Stimulated activated CD4-positive, alpha-beta T cell treated with anti-CD3 and anti-CD28 coated beads, Interleukin-15, amount 100 ng/mL, for 1 hour (primary cell): ENCODE data around the gene PDCD1LG2.
"Not testable (repeated sequence)": the region's sequence is repeated elsewhere in the genome, so short reads cannot be mapped to it uniquely, and the experiment has no call there.

Experiments used
- DNase-seq, 2 donors: peaks; one replicate each; pipeline ENCODE4 v3.0.0-alpha.2; 2020; ENCODE audit warnings: low read depth in 1 of 2, low spot score in 1 of 2

PDCD1LG2 gene

GRCh38 chr9:5493679-5494511, 16.4 kb upstream of the PDCD1LG2 start:
- DNase-seq, result no peak

DNA sequence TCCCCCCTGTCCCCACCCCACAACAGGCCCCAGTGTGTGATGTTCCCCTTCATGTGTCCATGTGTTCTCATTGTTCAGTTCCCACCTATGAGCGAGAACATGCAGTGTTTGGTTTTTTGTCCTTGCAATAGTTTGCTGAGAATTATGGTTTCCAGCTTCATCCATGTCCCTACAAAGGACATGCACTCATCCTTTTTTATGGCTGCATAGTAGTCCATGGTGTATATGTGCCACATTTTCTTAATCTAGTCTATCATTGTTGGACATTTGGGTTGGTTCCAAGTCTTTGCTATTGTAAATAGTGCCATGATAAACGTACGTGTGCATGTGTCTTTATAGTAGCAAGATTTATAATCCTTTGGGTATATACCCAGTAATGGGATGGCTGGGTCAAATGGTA, 15.6 kb upstream of the PDCD1LG2 start:
- DNase-seq, result not testable (repeated sequence)

GRCh38 chr9:5499157-5499556, 11.2 kb upstream of the PDCD1LG2 start:
- DNase-seq, result no peak

GRCh38 chr9:5499889-5500398, 10.4 kb upstream of the PDCD1LG2 start:
- DNase-seq, result no peak

GRCh38 chr9:5500441-5501235, 9.7 kb upstream of the PDCD1LG2 start:
- DNase-seq, result no peak

- no peak for DNase-seq
These were observed 7.8 kb upstream of the PDCD1LG2 start for GRCh38 chr9:5502553-5502952.

DNA sequence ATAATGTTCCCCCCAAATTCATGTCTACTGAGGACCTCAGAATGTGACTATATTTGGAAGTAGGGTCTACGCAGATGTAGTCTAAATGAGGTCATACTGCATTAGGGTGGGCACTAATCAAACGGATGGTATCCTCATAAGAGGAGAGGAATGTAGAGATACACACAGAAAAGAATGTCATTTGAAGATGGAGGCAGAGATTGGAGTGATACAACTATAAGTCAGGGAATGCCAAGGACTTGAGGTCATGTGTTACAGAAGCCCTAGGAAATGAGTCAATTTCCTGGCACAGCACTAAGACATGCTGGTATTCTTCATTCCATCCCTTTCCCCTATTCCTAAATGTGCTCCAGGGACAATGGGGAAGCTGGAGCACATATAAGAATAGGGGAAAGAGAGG, 758 bp upstream of the PDCD1LG2 start:
- DNase-seq, result no peak

DNA sequence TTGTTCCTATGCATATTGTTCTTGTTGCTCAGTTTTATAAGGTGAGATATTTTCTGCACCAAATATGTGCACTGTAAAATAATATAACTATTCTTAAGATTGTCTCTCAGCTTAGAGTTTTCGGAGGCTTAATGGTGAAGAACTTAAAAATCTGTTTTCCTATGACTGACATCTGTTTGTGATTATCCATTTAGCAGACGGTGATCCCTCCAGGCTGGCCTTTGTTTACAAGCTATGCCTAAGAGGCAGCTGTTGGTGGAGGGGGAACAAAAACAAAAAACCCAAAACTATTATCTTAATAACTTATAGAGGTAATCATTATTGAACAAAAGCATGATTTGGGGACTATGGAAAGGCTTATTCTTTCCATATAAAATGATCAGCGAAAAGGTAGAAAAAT, 658 bp downstream of the PDCD1LG2 start:
- no peak for DNase-seq

DNA sequence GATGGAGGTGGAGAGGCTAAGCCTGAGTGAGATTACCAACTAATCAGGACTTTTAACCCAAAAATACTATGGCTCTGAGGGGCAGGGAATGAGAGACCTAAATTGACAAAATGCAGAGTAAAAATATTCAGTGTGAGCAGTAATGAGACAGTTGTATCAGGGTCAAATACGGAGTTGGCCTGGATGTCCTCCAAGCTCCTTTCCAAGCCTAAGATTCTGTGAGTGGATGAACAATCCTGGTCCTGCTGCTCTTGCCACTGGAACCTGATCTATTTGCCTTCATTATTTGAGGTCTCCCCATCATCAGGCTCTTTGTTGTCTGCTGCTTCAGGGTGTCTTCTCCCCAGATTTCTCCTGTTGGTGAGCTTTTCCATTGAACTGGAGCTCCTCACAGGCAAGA, 1.1 kb downstream of the PDCD1LG2 start:
- no peak for DNase-seq

DNA sequence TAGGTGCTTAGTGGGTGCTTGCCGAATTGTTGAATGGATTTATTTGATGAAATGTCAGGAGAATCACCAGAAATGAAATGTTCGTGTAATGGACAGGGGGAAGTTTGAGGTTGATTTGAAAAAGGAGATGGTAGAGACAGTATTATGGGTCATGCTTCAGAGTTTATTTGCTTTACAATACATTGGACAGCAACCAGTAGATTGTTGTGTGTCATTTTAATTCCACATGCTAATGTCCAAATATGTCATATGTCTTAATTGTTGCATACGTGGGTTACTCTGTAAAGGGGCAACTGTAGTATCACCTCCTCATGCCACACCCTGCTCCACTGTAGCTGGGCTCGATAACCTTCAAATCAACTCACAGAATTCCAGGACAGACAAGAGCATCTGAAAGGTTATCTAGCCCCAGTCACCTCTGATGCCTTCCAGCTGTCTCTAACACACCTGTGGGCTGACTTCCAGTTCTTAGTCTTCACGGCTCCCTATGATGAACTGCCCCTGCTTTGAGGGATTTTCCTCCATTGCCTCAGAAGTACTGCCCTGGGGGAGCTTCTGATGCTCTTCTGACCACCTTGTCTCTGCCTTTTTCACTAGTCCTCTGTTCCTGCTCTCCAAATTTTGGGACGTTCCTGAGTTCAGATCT, 1.7 kb downstream of the PDCD1LG2 start:
- DNase-seq, result no peak

- DNase-seq, result no peak
These were observed 2.5 kb downstream of the PDCD1LG2 start for GRCh38 chr9:5512658-5513452.

GRCh38 chr9:5513966-5514616, 3.8 kb downstream of the PDCD1LG2 start:
- DNase-seq, result no peak

DNA sequence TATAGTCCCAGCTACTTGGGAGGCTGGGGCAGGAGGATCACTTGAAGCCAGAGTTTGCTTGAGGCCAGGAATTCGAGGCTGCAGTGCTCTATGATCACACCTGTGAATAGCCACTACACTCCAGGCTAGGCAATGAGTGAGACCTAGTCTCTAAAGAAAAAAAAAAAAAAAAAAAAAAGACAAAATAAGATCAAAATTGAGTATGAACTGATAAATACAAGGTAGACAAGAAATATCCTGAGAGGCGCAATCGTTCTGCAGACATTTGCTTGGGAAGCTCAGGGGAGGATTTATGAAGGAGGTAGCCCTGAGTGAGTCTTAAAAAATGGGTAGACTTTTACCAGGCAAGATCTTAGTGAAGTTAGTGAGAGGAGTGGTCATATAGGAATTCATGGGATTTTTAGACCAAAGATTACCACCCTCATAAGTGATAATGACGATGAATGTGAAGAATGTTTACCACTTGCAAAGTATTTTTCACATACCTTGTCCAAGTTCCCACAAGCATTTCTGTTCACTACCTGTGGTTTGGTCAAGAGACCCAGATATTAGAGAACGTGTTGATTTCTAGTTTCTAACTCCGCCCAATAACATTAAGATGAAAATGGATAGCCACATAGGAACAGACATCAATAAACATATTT, 4.4 kb downstream of the PDCD1LG2 start:
- DNase-seq, result no peak

DNA sequence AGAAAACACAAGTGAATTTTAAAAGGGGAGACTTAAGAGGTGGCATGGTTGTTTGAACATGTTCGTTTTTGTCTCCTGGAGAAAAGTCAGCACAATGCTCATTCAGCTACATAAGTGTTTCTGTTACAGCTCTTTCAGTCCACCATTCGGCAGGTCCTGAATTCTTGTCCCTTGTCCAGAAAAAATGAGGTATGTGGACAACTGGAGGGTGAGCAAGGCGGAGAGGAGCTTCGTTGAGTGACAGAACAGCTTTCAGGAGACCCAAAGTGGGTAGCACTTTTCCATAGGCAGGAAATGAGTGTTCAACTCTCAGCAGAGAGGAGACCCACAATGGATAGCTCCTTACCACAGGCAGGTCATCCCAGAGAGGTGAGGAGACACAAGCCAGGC, 4.9 kb downstream of the PDCD1LG2 start:
- DNase-seq, result no peak

DNA sequence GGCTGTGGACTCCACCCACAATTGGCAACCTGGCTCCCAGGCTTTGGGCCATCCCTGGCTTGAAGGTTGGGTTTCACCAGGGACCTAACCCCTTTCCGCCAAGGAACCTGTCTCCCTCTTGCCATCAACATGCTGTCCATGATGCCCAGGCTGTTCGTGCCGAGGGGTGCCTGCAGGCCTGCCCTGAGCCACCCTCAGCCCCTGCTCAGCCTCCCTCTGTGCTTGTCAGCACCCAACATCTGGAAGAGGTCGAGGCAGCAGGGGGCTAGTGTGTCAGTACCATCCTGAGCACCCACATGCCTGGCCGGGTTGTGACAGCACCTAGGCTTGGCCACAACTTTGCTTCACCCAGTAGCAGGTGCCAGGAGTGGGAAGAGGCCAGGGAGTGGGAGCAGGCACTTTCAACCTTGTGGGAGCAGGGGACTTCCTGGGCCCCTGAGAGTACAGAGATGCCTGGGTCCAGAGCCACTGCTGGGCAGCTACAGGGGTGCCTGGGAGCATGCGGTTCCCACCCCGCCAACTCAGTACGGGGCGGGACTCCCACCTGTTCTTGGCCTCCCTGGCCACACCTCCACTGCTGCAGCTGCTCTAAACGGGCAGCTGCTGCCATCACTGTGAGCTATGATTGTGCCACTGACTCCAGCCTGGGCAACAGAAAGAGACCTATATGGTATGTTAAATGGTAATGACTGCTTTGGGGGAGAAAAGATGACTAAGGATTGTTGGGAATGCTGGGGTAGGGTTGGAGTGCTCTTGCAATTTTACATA, 6.3 kb downstream of the PDCD1LG2 start:
- no peak for DNase-seq

GRCh38 chr9:5518171-5518936, 8.0 kb downstream of the PDCD1LG2 start:
- no peak for DNase-seq

DNA sequence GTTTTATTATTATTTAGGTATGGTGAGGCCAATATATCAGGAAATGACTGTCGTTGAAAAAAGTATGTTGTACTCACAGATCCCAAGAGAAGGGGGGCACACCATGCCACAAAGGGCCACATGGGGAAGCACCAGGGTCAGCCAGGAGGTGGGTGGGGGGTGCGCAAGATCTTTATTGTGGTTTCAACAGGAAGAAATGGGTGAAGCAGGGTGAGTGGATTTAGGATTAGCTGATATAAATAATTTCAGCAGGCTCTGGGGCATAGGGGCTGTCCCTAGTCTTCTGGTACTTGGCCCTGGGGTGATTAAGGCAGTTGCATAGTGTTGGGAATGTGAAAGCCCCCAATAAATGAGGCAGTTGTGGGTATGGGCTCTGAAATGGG, 8.6 kb downstream of the PDCD1LG2 start:
- no peak for DNase-seq

DNA sequence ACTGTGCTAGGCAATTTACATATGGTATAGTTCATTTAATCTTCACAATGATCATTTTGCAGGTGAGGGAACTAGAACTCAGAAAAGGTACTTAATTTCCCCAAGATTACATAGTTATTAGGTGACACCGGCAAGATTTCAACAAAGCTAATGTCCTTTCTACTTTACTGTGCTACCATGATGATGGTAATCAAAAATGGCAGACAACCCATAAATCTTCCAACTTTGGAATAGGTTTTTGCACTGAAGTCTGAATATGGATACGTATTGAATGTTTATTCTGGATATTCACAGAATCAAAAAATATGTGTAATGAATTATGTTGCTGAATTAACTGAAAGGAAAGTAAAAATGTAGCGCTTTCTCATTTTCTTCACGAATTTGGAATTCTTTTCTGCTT, 13.8 kb downstream of the PDCD1LG2 start:
- no peak for DNase-seq
